ENCODE data around the gene TBL2. TPM values are rescaled to one million over a fixed set of nuclear protein-coding genes. Genes with fewer than 3 reads are reported as not detected.

TBL2 gene
- total and polyA plus RNA-seq, 10 of the 15 experiments (the other 5 are each of a cell fraction or from before 2014, with no cell fraction given): 1.1 to 49.7 (median 26.7) TPM

- TF ChIP-seq ZBTB40 (IDR thresholded peaks at IDR 0.05; ENCODE audit: borderline replicate concordance) (peak; percentile 34; the same call in 1 of the 2 replicates), POLR2A (IDR thresholded peaks at IDR 0.05; ENCODE audit: low read depth, low read length) (peak; percentile 85), POLR2AphosphoS5 (IDR thresholded peaks at IDR 0.05; ENCODE audit: low read length) (peak; percentile 72; the same call in 1 of the 2 replicates), MEF2B (IDR thresholded peaks at IDR 0.05; ENCODE audit: partially characterized antibody, poor library complexity, severe bottlenecking) (peak; percentile 71), ZZZ3 (IDR thresholded peaks at IDR 0.05; ENCODE audit: control insufficient read depth, insufficient read length, low read depth) (no peak), ATF7 (IDR thresholded peaks at IDR 0.05; ENCODE audit: low read depth) (no peak), SPI1 (IDR thresholded peaks at IDR 0.05; ENCODE audit: borderline replicate concordance, insufficient read depth, low read depth, low read length) (no peak), FOXK2 (IDR thresholded peaks at IDR 0.05) (no peak), CBX5 (IDR thresholded peaks at IDR 0.05; ENCODE audit: low read depth) (no peak), SP1 (IDR thresholded peaks at IDR 0.05; ENCODE audit: low read depth, low read length) (no peak), PML (IDR thresholded peaks at IDR 0.05; ENCODE audit: low read length) (peak; percentile 23; the same call in 1 of the 2 replicates), RUNX3 (IDR thresholded peaks at IDR 0.05; ENCODE audit: low read length) (peak; percentile 71), YBX1 (IDR thresholded peaks at IDR 0.05) (no peak), BCLAF1 (IDR thresholded peaks at IDR 0.05) (no peak), ATF3 (IDR thresholded peaks at IDR 0.05; ENCODE audit: borderline replicate concordance, extremely low read depth, low read depth, low read length) (no peak), SREBF2 (IDR thresholded peaks at IDR 0.05; ENCODE audit: low read length) (no peak), USF2 (IDR thresholded peaks at IDR 0.05; ENCODE audit: borderline replicate concordance, low read depth, low read length) (no peak), CHD4 (IDR thresholded peaks at IDR 0.05) (no peak), HCFC1 (IDR thresholded peaks at IDR 0.05; ENCODE audit: low read length) (no peak), BMI1 (IDR thresholded peaks at IDR 0.05; ENCODE audit: borderline replicate concordance) (no peak), SMC3 (IDR thresholded peaks at IDR 0.05; ENCODE audit: borderline replicate concordance, low read length) (no peak), YY1 (IDR thresholded peaks at IDR 0.05; ENCODE audit: low read depth, low read length) (peak; percentile 87), NBN (IDR thresholded peaks at IDR 0.05) (no peak), RAD21 (IDR thresholded peaks at IDR 0.05; ENCODE audit: insufficient read depth, low read depth, low read length) (no peak), CBFB (IDR thresholded peaks at IDR 0.05; ENCODE audit: low read depth) (0 out of 2 replicates have a peak, but pooled peaks have one; percentile 24)
Measured at GRCh38 chr7:73557397-73558257, 20.8 kb downstream of the TBL2 start, which contains the start of gene BCL7B (continued).

Measured in GM12878 (cell line).